GM12892 (cell line): ENCODE results near the gene STK11IP.

ENCODE experiments used
- POLR2A ChIP-seq: IDR thresholded peaks from 2 replicates; pipeline ENCODE4 v1.6.1; 2011; ENCODE audit warnings: low read depth, low read length, control low read depth
- TAF1 ChIP-seq: IDR thresholded peaks from 2 replicates; pipeline ENCODE4 v1.6.1; 2011; ENCODE audit warnings: low read depth, mild to moderate bottlenecking, control low read depth, low read length, borderline replicate concordance

DNA sequence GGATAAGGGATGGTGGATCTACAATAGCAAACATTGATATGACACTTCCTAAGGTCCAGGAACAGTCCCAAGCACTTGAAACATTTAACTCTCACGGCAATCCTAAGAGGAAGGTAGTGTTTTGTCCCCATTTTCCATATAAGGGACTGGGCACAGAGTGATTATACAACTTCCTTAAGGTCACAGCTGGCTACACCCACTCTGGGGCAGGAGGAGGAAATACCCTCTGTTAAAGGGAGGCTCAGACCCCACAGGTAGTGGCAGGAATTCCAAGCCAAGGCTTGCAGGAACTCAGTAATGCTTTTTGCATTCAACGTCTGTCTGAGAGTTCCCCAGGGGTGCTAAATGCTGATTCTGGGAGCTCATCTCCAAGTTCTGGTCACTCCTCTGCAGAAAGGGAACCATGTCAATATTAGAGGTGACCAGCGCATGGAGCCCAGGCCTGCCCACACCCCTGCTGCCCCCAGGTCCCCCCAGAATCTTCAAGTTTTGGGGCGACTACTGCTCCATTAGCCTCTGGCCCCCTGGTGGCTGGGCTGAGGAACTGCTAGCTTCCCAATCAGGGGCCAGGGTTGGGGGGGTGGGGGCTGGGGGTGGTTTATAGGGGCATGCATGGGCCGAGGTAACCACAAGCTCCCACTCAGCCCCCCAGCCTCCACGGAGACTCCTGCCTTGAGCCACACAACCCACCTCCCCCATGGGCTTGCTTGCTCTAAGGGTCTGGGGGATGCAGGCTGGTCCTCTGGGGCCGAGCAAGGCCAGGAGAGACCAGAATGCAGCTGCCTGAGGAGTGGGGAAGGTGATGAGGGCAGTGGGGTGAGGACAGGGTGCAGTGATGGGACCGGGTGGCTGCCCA, 37.4 kb upstream of the STK11IP start:
- no peak for TF ChIP-seq POLR2A
- TF ChIP-seq TAF1, result no peak
